ENCODE results near the gene PKD1L1.
"Not testable (repeated sequence)": the region's sequence is repeated elsewhere in the genome, so short reads cannot be mapped to it uniquely, and the experiment has no call there.

The PKD1L1 gene

GRCh38 chr7:47779341-47779771, 168.9 kb downstream of the PKD1L1 start:
- FAIRE-seq (no peak), DNase-seq (ENCODE audit: insufficient read length, low spot score) (no peak)

GRCh38 chr7:47778153-47778661, 170.1 kb downstream of the PKD1L1 start:
- DNase-seq (ENCODE audit: insufficient read length, low spot score) = no peak
- FAIRE-seq = no peak

GRCh38 chr7:47777531-47778152, 170.6 kb downstream of the PKD1L1 start:
- no peak for FAIRE-seq
- no peak for DNase-seq (ENCODE audit: insufficient read length, low spot score)

GRCh38 chr7:47776335-47776734, 171.9 kb downstream of the PKD1L1 start:
- DNase-seq (ENCODE audit: insufficient read length, low spot score) = no peak

GRCh38 chr7:47775238-47775637, 173.0 kb downstream of the PKD1L1 start:
- no peak for FAIRE-seq

More at GRCh38 chr7:47776335-47776734, 171.9 kb downstream of the PKD1L1 start:
- FAIRE-seq = no peak

GRCh38 chr7:47772492-47772891, 175.8 kb downstream of the PKD1L1 start:
- DNase-seq (ENCODE audit: insufficient read length, low spot score) (no peak), FAIRE-seq (no peak)

More at GRCh38 chr7:47775238-47775637, 173.0 kb downstream of the PKD1L1 start:
- DNase-seq (ENCODE audit: insufficient read length, low spot score) = no peak

GRCh38 chr7:47771990-47772360, 176.3 kb downstream of the PKD1L1 start:
- FAIRE-seq (no peak), DNase-seq (ENCODE audit: insufficient read length, low spot score) (no peak)

GRCh38 chr7:47771336-47771989, 176.8 kb downstream of the PKD1L1 start:
- DNase-seq (ENCODE audit: insufficient read length, low spot score) = no peak
- no peak for FAIRE-seq

GRCh38 chr7:47766126-47766525, 182.1 kb downstream of the PKD1L1 start:
- DNase-seq (ENCODE audit: insufficient read length, low spot score) (no peak), FAIRE-seq (no peak)

- FAIRE-seq = no peak
These were observed 182.8 kb downstream of the PKD1L1 start for GRCh38 chr7:47765373-47765979.

GRCh38 chr7:47764746-47765145, 183.5 kb downstream of the PKD1L1 start:
- FAIRE-seq (no peak), DNase-seq (ENCODE audit: insufficient read length, low spot score) (no peak)

More at GRCh38 chr7:47765373-47765979, 182.8 kb downstream of the PKD1L1 start:
- no peak for DNase-seq (ENCODE audit: insufficient read length, low spot score)

GRCh38 chr7:47763063-47763974, 184.9 kb downstream of the PKD1L1 start:
- DNase-seq (ENCODE audit: insufficient read length, low spot score) (no peak), FAIRE-seq (no peak)

GRCh38 chr7:47762746-47763062, 185.6 kb downstream of the PKD1L1 start:
- DNase-seq (ENCODE audit: insufficient read length, low spot score) = no peak
- FAIRE-seq = no peak

GRCh38 chr7:47762207-47762606, 186.1 kb downstream of the PKD1L1 start:
- DNase-seq (ENCODE audit: insufficient read length, low spot score) = no peak

GRCh38 chr7:47759056-47759706, 189.1 kb downstream of the PKD1L1 start:
- no peak for DNase-seq (ENCODE audit: insufficient read length, low spot score)
- no peak for FAIRE-seq

More at GRCh38 chr7:47762207-47762606, 186.1 kb downstream of the PKD1L1 start:
- no peak for FAIRE-seq

- DNase-seq (ENCODE audit: insufficient read length, low spot score) (no peak), FAIRE-seq (no peak)
These were observed 189.7 kb downstream of the PKD1L1 start for GRCh38 chr7:47758546-47758945.

GRCh38 chr7:47757921-47758411, 190.3 kb downstream of the PKD1L1 start:
- no peak for FAIRE-seq

GRCh38 chr7:47756636-47757035, 191.6 kb downstream of the PKD1L1 start:
- FAIRE-seq = no peak

More at GRCh38 chr7:47757921-47758411, 190.3 kb downstream of the PKD1L1 start:
- DNase-seq (ENCODE audit: insufficient read length, low spot score) = no peak

GRCh38 chr7:47755248-47755647, 193.0 kb downstream of the PKD1L1 start:
- no peak for DNase-seq (ENCODE audit: insufficient read length, low spot score)

More at GRCh38 chr7:47756636-47757035, 191.6 kb downstream of the PKD1L1 start:
- no peak for DNase-seq (ENCODE audit: insufficient read length, low spot score)

GRCh38 chr7:47751724-47752123, 196.5 kb downstream of the PKD1L1 start:
- DNase-seq (ENCODE audit: insufficient read length, low spot score); FAIRE-seq: not testable (repeated sequence)

More at GRCh38 chr7:47755248-47755647, 193.0 kb downstream of the PKD1L1 start:
- no peak for FAIRE-seq
